Activated T-helper 1 cell treated with anti-CD3 and anti-CD28 coated beads, Interleukin-2, amount 50 U/mL, for 16 hours (primary cell): ENCODE data around the gene ZNF525.
"Not testable (repeated sequence)": the region's sequence is repeated elsewhere in the genome, so short reads cannot be mapped to it uniquely, and the experiment has no call there.

ENCODE experiments used
- DNase-seq, 2 donors: peaks; one replicate each; pipeline ENCODE4 v3.0.0-alpha.2; 2020; ENCODE audit warnings: low read depth in 1 of 2, low spot score in 1 of 2

Gene ZNF525

DNA sequence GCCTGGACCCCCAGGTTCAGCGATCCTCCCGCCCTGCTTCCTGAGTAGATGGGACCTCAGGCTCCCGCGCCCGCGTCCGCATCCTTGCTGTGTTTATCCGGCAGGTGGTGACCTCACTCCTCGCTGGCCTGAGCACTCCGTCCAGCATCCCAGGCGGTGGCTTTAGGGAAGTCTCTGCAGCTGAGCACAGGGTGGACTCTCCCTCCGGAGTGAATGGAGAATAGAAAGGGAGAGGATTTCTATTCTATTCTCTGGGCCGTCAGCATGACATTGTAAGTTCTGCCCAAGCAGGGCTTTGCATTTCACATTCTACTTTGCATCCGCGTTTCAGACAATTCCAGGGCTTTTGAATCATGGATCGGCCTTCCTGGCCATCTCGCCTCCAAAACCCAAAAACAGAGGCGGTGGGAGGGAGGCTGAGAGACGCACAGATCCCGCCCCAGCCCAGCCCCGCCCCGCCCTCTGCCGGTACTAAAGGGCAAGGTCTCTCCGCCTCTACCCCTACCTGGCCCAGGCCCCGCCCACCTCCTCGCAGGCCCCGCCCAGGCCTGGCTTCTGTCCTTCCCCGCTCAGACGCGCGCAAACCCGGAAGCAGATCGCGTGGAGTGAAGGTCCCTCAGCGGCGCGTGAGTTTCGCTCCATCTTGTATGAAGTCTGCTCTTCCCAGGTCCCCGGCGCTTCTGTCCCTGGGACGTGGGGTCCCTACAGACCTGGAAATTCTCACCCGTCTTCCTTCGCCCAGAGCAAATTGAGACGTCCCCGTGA, at the start of gene ZNF525:
TSS of gene ZNF525 (plus strand) at position 572 of the 765 bp plus-strand sequence. CDS start 6,577 bp downstream, outside the sequence.
- DNase-seq, result peak; percentile 94 to 98

DNA sequence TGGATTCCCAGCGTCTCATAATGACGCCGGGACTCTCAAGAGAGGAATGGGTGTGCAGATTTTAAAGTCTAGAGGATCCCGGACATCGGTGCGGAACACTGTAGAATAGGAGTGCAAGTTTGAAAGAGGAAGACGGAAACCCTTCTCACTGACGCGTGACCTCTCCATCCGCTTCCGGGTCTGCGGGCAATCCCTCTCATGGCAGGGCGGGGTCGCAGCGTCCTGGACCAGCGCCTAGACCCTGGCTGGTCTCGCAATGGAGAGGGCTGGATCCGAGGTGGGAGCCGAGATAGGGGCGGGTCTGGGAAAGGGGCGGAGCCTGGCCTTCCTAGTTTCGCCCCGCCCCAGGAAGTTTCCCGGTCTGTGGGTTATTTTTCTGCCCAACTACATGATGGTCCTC, 36.5 kb upstream of the ZNF525 start:
- no peak for DNase-seq

DNA sequence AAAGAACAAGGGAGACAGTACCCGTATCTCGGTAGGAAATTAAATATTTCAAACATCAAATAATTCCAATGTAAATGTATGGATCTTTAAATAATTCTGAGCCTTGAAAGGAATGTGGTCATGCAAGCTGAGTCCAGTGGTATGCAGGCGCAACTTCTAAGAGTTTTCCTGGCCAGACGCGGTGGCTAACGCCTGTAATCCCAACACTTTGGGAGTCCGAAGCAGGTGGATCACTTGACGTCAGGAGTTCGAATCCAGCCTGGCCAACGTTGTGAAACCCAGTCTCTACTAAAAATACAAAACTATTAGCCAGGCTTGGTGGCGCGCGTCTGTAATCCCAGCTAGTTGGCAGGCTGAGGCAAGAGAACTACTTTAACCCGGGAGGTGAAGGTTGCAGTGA, 33.0 kb upstream of the ZNF525 start:
- DNase-seq, result no peak

DNA sequence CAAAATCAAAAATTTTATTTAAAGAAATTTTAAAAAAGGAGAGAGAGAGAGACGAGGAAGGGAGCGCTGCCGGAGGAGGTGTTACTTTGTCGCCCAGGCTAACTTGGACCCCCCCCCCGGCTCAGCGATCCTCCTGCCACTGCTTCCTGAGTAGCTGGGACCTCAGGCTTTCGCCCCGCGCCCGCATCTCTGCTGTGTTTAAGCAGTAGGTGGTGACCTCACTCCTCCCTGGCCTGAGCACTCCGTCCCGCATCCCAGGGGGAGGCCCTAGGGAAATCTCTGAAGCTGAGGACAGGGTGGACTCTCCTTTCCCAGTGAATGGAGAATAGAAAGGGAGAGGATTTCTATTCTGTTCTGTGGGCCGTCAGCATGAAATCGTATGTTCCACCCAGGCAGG, 32.4 kb upstream of the ZNF525 start:
- no peak for DNase-seq

DNA sequence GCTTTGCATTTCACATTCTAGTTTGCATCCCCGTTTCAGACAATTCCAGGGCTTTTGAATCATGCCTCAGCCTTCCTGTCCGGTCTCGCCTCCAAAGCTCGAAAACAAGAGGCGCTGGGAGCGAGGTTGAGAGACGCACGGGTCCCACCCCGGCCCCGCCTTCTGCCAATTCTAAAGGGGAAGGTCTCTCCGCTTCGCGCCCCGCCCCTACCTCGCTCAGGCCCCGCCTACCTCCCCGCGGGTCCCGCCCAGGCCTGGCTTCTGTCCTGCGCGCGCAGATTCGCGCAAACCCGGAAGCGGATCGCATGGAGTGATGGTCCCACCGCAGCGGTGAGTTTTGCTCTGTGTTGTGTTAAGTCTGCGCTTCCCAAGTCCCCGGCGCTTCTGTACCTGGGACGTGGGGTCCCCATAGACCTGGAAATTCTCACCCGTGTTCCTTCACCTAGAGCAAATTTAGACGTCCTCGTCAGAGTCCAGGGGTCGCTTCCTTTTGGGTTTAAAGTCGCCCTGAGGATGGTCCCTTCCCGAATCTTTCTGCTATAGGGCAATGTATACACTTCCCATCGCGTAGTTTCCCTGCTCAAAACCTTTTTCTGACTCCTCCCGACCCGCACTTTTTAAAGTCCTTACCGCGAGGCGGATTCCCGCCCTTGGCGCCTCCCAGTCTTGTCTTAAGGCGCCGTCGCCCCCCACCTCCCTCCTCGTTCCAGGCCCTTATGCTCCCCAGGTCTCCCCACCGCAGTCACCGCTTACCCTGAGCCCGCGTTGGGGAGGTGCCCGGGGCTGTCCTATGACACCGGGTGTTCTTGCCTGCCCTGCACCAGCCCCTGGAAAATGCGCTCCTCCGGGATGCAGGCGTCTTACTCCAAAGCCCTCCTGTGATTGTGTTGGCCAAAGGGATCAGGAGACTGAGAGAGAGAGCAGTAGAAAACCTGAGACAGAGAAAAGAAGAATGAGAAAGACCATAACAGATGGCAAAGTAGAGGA, 31.7 kb upstream of the ZNF525 start, which contains the start of gene ZNF845:
TSS of gene ZNF845 (plus strand) at position 287 of the 987 bp plus-strand sequence. CDS start 7,559 bp downstream, outside the sequence.
- peak; percentile 92 to 95 for DNase-seq

DNA sequence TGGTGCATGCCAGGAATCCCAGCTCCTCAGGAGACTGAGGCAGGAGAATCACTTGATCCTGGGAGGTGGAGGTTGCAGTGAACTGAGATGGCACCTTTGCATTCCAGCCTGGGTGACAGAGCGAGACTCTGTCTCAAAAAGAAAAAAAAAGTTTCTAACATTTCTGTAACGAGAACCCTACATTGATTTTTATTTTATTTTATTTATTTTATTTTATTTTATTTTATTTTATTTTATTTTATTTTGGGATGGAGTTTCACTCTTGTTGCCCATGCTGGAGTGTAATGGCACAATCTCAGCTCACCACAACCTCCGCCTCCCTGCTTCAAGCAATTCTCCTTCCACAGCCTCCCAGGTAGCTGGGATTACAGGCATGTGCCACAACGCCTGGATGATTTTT, 21.1 kb upstream of the ZNF525 start:
- DNase-seq, result not testable (repeated sequence)

DNA sequence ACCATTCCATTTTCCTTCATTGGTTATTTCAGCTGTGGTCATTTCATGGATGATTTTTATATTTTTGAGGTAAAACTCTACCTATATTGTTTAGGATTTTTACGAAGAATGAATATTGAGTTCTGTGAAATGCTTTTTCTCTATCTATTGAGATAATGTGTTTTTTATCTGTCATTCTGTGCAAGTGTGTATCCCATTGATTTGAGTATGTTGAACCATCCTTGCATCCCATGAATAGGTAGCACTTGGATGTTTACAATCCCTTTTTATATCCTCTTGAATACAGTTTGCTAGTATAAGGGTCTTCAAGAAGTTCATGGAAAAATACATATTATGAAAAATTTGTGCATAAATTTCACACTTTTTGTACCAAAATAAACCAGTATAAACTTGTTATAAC, 9.8 kb upstream of the ZNF525 start:
- no peak for DNase-seq

DNA sequence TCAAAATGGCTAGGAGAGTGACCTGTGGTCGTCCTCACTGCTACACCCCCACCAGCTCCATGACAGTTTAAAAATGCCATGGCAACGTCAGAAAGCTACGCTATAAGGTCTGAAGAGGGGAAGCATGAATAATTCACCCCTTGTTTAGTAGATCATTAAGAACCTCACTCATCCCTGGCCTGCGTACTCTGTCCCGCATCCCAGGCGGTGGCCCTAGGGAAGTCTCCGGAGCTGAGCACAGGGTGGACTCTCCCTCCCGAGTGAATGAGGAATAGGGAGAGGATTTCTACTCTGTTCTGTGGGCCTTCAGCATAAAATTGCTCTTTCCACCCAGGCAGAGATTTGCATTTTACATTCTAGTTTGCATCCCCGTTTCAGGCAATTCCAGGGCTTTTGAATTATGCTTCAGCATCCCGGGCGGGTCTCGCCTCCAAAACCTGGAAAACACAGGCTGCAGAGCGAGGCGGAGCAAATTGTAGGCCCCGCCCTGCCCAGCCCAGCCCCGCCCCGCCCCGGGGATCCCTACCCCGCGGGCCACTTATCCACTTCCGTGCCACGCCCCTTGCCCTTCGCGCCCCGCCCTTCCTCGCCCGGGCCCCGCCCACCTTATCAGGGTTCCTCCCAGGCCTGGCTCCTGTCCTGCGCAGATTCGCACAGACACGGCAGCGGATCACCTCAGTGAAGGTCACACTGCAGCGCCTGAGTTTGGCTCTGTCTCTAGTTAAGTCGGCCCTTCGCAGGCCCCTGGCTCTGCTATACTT, 7.5 kb upstream of the ZNF525 start:
- no peak for DNase-seq

DNA sequence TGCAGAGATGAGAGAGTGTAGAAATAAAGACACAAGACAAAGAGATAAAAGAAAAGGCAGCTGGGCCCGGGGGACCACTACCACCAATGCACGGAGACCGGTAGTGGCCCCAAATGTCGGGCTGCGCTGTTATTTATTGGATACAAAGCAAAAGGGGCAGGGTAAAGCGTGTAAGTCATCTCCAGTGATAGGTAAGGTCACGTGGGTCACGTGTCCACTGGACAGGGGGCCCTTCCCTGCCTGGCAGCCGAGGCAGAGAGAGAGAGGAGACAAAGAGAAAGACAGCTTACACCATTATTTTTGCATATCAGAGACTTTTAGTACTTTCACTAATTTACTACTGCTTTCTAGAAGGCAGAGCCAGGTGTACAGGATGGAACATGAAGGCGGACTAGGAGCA, 5.4 kb upstream of the ZNF525 start:
- DNase-seq, result not testable (repeated sequence)

DNA sequence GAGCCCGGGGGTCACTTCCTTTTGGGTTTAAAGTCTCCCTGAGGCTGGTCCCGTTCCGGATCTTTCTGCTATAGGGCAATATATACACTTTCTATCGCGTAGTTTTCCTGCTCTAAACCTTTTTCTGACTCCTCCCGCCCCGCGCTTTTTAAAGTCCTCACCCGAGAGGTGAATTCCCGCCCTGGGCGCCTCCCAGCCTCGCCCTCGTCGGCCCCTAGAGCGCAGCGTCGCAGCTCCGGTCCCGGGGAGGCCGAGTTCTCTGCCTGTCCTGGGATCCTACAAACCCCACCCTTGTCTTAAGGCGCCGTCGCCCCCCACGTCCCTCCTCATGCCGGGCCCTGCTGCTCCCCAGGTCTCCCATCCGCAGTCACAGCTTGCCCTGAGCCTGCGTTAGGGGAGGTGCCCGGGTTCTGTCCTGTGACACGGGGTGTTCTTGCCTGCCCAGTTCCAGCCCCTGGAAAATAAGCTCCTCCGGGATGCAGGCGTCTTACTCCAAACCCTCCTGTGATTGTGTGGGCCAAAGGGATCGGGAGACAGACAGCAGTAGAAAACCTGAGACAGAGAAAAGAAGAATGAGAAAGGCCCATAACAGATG, 491 bp downstream of the ZNF525 start:
- DNase-seq, result peak; percentile 15 to 17

DNA sequence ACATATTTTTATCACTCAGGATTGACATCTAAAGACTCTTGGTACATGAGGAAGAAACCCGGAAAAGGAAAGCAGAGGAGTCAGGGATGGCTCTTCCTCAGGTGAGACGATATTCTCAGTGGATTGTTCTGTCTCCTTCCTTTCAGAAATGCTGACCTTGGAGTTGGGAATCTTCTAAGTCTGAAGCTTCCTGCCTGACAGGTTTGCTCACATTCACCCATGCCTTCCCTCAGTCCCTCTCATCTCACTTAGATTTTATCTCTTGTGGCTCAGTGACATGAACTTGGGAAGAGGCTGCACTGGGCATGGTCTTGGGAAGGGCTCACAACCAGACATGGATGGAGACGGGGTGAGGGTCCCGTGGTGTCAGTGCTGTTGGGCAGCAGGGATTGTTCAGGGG, 6.7 kb downstream of the ZNF525 start:
- DNase-seq, result no peak

DNA sequence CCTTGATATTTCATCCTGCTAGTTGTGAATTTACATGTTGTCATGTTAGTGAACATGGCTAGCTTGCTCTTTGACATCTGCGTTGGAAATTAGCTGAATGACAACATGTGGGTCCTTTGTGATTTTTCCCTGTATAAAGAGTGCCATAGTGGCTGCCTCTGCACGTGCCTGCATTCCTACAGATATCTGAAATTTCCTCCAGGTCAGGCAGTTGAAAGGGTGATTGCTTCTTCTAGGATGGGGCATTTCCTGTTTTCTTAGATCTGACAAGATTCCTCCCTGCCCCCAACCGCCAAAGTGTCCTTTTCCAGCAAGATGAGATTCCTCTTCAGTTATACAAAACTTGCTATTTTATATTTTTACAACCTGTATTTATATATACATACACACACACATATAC, 8.8 kb downstream of the ZNF525 start:
- DNase-seq, result no peak

DNA sequence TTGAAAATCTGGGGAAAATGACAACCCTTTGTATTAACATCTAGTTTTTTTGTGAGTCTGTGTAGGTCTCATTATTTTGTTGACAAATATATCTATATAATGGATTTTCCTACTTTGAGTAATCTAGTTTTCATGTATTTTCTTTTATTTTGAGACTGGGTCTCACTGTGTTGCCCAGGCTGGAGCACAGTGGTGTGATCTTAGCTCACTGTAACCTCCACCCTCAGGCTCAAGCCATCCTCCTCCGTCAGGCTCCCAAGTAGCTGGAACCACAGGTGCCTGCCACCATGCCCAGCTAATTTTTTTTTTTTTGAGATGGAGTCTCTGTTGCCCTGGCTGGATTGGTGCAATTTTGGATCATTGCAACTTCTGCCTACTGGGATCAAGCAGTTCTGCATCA, 9.2 kb downstream of the ZNF525 start:
- DNase-seq, result no peak

DNA sequence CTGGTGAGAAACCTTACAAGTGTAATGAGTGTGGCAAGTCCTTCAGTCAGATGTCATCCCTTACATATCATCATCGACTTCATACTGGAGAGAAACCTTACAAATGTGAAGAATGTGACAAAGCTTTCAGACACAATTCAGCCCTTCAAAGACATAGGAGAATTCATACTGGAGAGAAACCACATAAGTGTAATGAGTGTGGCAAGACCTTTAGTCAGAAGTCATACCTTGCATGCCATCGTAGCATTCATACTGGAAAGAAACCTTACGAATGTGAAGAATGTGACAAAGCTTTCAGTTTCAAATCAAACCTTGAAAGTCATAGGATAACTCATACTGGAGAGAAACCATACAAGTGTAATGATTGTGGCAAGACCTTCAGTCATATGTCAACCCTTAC, 15.9 kb downstream of the ZNF525 start:
- DNase-seq, result no peak

DNA sequence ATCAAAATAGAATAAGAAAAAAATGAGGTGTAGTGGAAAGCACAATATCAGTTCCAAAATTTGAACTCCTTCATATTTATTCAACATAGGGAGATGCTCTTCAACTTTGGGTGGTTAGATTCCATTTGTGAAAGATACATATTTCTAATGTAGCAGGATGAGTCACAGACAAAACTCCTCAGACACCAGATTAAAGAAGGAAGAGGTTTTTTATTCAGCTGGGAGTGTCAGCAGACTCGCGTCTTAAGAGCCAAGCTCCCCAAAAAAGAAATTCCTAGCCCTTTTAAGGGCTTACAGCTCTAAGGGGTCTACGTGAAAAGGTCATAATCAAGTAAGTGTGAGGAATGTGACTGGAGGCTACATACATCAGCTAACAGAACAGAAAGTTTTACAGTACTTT, 22.7 kb downstream of the ZNF525 start:
- DNase-seq, result no peak

DNA sequence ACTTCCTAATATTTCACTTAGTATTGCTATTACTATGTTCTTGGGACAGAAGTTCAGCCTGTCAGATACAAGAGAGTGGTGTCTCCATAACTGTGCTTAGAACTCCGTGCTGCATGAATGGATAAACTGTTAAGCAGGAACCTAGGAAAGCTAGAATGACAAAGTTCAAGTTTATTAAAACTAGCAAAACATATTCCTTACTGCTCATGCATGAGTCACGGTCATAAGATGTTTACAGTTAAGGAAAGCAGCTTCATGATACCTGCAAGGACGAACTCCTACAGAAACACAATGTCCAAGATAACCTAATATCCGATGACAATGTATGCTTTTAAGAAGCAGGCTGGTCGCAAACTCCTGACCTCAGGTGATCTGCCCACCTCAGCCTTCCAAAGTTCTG, 23.4 kb downstream of the ZNF525 start:
- no peak for DNase-seq

DNA sequence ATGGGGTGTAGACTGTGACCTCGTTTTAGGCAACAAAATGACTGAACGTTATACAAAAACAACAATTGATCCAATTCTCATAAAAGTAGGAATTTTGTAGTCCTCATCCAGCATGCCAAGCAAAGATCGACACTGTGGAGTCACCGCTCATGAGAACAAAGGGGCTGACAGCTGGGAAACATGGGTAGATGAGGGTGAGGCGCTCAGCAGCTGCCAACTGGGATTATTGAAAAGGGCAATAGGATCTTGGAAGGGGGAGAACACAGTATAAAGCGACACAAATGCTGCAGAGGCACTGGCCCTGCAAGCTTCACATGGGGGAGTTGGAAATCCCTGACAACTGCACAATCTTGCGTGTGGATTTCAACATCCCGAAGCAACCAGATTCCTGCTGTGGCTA, 24.1 kb downstream of the ZNF525 start:
- no peak for DNase-seq

DNA sequence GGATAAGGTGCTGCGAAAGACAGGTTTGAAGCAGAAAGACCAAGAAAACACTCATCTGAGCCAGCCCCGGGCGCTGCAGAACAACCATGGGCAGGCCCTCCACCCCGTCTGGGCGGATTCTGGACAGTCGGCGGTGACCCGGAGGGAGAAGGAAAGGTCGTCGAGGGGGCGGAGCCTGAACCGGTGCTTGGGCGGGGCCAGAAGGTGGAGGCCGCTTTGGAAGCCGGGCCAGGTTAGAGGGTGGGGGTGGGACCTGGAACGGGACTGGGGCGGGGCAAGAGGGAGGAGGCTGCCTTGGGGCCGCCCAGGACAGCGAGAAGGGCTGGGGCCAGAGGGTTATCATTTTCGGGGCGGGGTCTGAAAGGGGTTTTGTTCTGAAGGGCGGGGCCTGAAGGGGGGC, 24.5 kb downstream of the ZNF525 start:
- no peak for DNase-seq

DNA sequence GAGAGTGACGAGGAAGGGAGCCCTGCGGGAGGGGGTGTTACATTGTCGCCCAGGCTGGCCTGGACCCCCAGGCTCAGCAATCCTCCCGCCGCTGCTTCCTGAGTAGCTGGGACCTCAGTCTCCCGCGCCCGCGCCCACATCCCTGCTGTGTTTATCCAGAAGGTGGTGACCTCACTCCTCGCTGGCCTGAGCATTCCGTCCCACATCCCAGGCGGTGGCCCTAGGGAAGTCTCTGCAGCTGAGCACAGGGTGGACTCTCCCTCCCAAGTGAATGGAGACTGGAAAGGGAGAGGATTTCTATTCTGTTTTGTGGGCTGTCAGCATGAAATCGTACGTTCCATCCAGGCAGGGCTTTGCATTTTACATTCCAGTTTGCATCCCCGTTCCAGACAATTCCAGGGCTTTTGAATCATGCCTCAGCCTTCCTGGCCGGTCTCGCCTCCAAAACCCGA, 29.0 kb downstream of the ZNF525 start:
- no peak for DNase-seq

DNA sequence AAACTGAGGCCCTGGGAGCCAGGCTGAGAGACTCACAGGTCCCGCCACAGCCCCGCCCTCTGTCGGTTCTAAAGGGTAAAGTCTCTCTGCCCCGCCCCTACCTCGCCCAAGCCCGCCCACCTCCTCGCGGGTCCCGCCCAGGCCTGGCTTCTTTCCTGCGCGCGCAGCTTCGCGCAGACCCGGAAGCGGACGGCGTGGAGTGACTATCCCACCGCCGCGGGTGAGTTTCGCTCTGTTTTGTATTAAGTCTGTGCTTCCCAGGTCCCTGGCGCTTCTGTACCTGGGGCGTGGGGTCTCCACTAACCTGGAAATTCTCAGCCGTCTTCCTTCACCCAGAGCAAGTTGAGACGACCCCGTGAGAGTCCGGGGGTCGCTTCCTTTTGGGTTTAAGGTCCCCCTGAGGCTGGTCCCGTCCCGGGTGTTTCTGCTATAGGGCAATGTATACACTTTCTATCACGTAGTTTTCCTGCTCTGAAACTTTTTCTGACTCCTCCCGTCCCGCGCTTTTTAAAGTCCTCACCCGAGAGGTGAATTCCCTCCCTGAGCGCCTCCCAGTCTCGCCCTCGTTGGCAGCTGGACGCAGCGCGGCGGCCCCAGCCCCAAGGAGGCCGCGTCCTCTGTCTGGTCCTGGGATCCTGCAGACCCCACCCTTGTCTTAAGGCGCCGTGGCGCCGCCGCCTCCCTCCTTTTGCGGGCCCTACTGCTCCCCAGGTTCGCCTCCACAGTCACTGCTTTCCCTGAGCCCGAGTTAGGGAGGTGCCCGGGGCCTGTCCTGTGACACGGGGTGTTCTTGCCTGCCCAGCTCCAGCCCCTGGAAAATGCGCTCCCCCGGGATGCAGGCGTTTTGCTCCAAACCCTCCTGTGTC, 29.7 kb downstream of the ZNF525 start, which contains the start of gene ZNF765:
TSS of gene ZNF765 (plus strand) at position 176 of the 866 bp plus-strand sequence. CDS start 2,867 bp downstream, outside the sequence.
- peak; percentile 96 for DNase-seq
